ENCODE data around the gene EEIG2. TPM values are rescaled to one million over a fixed set of nuclear protein-coding genes. Genes with fewer than 3 reads are reported as not detected.

EEIG2 gene
- total and polyA plus RNA-seq, 9 of the 15 experiments (the other 6 are each of a cell fraction or from before 2014, with no cell fraction given), result 6.1 to 26.9 (median 15.2) TPM

- Histone ChIP-seq H3K36me3 (ENCODE audit: control insufficient read depth, insufficient read depth, low read length) (no peaks in the 10 kb centered on the region; the same call in 2 of the 3 replicates), H3K27me3 (ENCODE audit: control insufficient read depth in 2 of 2, insufficient read depth in 2 of 2, low read length in 2 of 2) (no peaks in the 10 kb centered on the region), H3K4me2 (ENCODE audit: insufficient read depth, low read length) (no peak overlapping the region), H3K27ac (ENCODE audit: extremely low read depth, low read depth, low read length) (no peak overlapping the region), H3K9ac (ENCODE audit: insufficient read depth in 1 of 2, low read depth in 2 of 2, low read length in 2 of 2) (no peak overlapping the region), H2AFZ (ENCODE audit: low read depth, low read length) (no peak overlapping the region), H3K9me3 (replicated peaks; ENCODE audit: control insufficient read depth, insufficient read depth, low read depth, low read length) (no peaks in the 10 kb centered on the region), H3K9me1 (ENCODE audit: control insufficient read depth, insufficient read depth, low read length) (no peaks in the 10 kb centered on the region), H3K4me1 (replicated peaks in 1 of 2; ENCODE audit: control insufficient read depth in 2 of 2, insufficient read depth in 2 of 2, low read length in 2 of 2) (peaks cover 0 to 17% of the 10 kb centered on the region in 2 experiments; a peak in 2 of 5 replicates), H4K20me1 (replicated peaks; ENCODE audit: control insufficient read depth, insufficient read depth, low read length) (0 out of 2 replicates have a peak, but pooled peaks cover 3% of the 10 kb centered on the region), H3K4me3 (no peak overlapping the region), H3K79me2 (ENCODE audit: control insufficient read depth, insufficient read depth, low read length) (peaks cover 42% of the 10 kb centered on the region)
- intact Hi-C loops (cut with micrococcal nuclease), result no loop called here
- ChIA-PET CTCF (ENCODE audit: low intra/inter-chr PET ratio) (no interaction called here), POLR2A (no interaction called here)
- BruUV-seq (replicated peaks), result no TSS peak
- TF ChIP-seq ZNF280B (CRISPR knock-in tag; IDR thresholded peaks at IDR 0.05) (no peak), JUN (IDR thresholded peaks at IDR 0.05; ENCODE audit: borderline replicate concordance, low read depth, low read length) (no peak), JUN (CRISPR knock-in tag; IDR thresholded peaks at IDR 0.05; ENCODE audit: borderline replicate concordance) (no peak), CSDE1 (IDR thresholded peaks at IDR 0.05) (no peak)
- DNase-seq (ENCODE audit: extremely low read depth in 1 of 4, low spot score in 3 of 4) (no peak), ATAC-seq (no peak), FAIRE-seq (no peak)
- WGBS (ENCODE audit: insufficient coverage, low coverage, missing lambda C conversion rate), result 58% methylated on average over 5 of the region's 5 CpGs
- in situ Hi-C loops (cut with MboI), result no loop called here
Measured at GRCh38 chr1:108572182-108572581, 12.3 kb downstream of the EEIG2 start.

GRCh38 chr1:108573183-108573582 lies 13.3 kb downstream of the EEIG2 start:
- Histone ChIP-seq H3K9ac (ENCODE audit: insufficient read depth in 1 of 2, low read depth in 2 of 2, low read length in 2 of 2) (no peak overlapping the region), H3K9me1 (ENCODE audit: control insufficient read depth, insufficient read depth, low read length) (no peaks in the 10 kb centered on the region), H3K4me1 (replicated peaks in 1 of 2; ENCODE audit: control insufficient read depth in 2 of 2, insufficient read depth in 2 of 2, low read length in 2 of 2) (peaks cover 0 to 17% of the 10 kb centered on the region in 2 experiments; a peak in 2 of 5 replicates), H3K4me2 (ENCODE audit: insufficient read depth, low read length) (no peak overlapping the region), H4K20me1 (replicated peaks; ENCODE audit: control insufficient read depth, insufficient read depth, low read length) (0 out of 2 replicates have a peak, but pooled peaks cover 3% of the 10 kb centered on the region), H3K27me3 (ENCODE audit: control insufficient read depth in 2 of 2, insufficient read depth in 2 of 2, low read length in 2 of 2) (no peaks in the 10 kb centered on the region), H3K36me3 (ENCODE audit: control insufficient read depth, insufficient read depth, low read length) (no peaks in the 10 kb centered on the region; the same call in 2 of the 3 replicates), H3K27ac (ENCODE audit: extremely low read depth, low read depth, low read length) (no peak overlapping the region), H2AFZ (ENCODE audit: low read depth, low read length) (no peak overlapping the region), H3K79me2 (ENCODE audit: control insufficient read depth, insufficient read depth, low read length) (peaks cover 38% of the 10 kb centered on the region), H3K4me3 (no peak overlapping the region), H3K9me3 (replicated peaks; ENCODE audit: control insufficient read depth, insufficient read depth, low read depth, low read length) (no peaks in the 10 kb centered on the region)
- in situ Hi-C loops (cut with MboI), result no loop called here
- ATAC-seq (no peak), DNase-seq (ENCODE audit: extremely low read depth in 1 of 4, low spot score in 3 of 4) (no peak), FAIRE-seq (no peak)
- 81% methylated on average over 2 of the region's 2 CpGs for WGBS (ENCODE audit: insufficient coverage, low coverage, missing lambda C conversion rate)
- TF ChIP-seq MTA3 (IDR thresholded peaks at IDR 0.05; ENCODE audit: borderline replicate concordance) (no peak), CEBPG (CRISPR knock-in tag; IDR thresholded peaks at IDR 0.05) (no peak), CEBPG (tag; conservative IDR thresholded peaks at IDR 0.05 in 1 of 2, IDR thresholded peaks at IDR 0.05 in 1 of 2) (peak in 1 of 2 experiments; percentile 47; a peak in 2 of 4 replicates), CEBPB (tag; IDR thresholded peaks at IDR 0.05) (peak; percentile 62)
- ChIA-PET POLR2A (no interaction called here), CTCF (ENCODE audit: low intra/inter-chr PET ratio) (no interaction called here)
- BruUV-seq (replicated peaks), result no TSS peak
- intact Hi-C loops (cut with micrococcal nuclease), result no loop called here

All from K562 (cell line).